PFSK-1 (cell line): ENCODE results near the gene DPH6.

Source experiments
- POLR2AphosphoS5 ChIP-seq: IDR thresholded peaks from 2 replicates; pipeline ENCODE4 v1.6.1; 2012; ENCODE audit warnings: low read depth, mild to moderate bottlenecking, control low read depth, low read length, moderate library complexity
- SIN3A ChIP-seq: IDR thresholded peaks from 2 replicates; pipeline ENCODE4 v1.6.1; 2012; ENCODE audit warnings: mild to moderate bottlenecking, low read length, moderate library complexity, borderline replicate concordance; ENCODE audit not compliant: insufficient read depth
- TAF1 ChIP-seq: IDR thresholded peaks from 2 replicates; pipeline ENCODE4 v1.6.1; 2012; ENCODE audit warnings: low read length, control low read depth, borderline replicate concordance; ENCODE audit not compliant: insufficient read depth
- TF ChIP-seq, protein P1 (sequence below), 2 experiments: IDR thresholded peaks; 2 replicates each; pipeline versions ENCODE4 v1.6.1 to v1.8.0; 2011 to 2012; ENCODE audit warnings: low read depth in 2 of 2, low read length in 2 of 2, control low read depth in 1 of 2, inconsistent platforms in 1 of 2, mild to moderate bottlenecking in 1 of 2, moderate library complexity in 1 of 2; ENCODE audit not compliant: insufficient read depth in 1 of 2

DNA sequence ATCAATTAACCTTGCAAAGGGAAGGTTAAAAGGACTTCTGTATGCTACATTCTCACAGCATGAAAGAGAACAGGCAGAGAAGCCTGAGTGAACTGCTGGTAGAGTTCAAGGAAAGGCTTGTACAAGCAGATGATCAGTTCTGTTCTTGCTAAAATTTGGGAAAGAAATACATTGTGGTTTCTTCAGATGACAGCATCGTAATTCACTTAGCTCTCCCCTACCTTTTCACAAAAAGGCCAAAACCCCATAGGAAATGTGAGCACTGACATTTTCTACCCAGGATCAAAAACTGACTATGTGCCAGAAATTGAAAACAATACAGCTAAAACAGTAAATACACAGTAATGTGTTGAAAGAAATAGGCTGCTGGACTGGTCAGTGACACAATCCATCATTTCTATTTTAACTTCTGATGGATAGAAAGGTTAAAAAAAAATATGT is 216.4 kb downstream of the DPH6 start:
- TF ChIP-seq, protein P1, sequence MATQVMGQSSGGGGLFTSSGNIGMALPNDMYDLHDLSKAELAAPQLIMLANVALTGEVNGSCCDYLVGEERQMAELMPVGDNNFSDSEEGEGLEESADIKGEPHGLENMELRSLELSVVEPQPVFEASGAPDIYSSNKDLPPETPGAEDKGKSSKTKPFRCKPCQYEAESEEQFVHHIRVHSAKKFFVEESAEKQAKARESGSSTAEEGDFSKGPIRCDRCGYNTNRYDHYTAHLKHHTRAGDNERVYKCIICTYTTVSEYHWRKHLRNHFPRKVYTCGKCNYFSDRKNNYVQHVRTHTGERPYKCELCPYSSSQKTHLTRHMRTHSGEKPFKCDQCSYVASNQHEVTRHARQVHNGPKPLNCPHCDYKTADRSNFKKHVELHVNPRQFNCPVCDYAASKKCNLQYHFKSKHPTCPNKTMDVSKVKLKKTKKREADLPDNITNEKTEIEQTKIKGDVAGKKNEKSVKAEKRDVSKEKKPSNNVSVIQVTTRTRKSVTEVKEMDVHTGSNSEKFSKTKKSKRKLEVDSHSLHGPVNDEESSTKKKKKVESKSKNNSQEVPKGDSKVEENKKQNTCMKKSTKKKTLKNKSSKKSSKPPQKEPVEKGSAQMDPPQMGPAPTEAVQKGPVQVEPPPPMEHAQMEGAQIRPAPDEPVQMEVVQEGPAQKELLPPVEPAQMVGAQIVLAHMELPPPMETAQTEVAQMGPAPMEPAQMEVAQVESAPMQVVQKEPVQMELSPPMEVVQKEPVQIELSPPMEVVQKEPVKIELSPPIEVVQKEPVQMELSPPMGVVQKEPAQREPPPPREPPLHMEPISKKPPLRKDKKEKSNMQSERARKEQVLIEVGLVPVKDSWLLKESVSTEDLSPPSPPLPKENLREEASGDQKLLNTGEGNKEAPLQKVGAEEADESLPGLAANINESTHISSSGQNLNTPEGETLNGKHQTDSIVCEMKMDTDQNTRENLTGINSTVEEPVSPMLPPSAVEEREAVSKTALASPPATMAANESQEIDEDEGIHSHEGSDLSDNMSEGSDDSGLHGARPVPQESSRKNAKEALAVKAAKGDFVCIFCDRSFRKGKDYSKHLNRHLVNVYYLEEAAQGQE (IDR thresholded peaks at IDR 0.05; ENCODE audit: insufficient read depth in 1 of 2, low read depth in 2 of 2, low read length in 2 of 2), result no peak
- TF ChIP-seq SIN3A (no peak), TAF1 (no peak), POLR2AphosphoS5 (no peak)
